KOPT-K1 (cell line): Measurements from ENCODE around the gene SEC23A.
"Not testable (repeated sequence)": the region's sequence is repeated elsewhere in the genome, so short reads cannot be mapped to it uniquely, and the experiment has no call there.

Experiments
- H3K27ac ChIP-seq: fragments of 200-600 bp; sonication (generic); 2 replicates; pipeline ENCODE4 v1.5.1; 2016; ENCODE audit warnings: antibody characterized with exemption, mild to moderate bottlenecking, low read depth, low read length; ENCODE audit not compliant: poor library complexity, severe bottlenecking
- H3K36me3 ChIP-seq: fragments of 200-600 bp; sonication (generic); 2 replicates; pipeline ENCODE4 v1.5.1; 2017; ENCODE audit warnings: antibody characterized with exemption, mild to moderate bottlenecking, low read length, moderate library complexity; ENCODE audit not compliant: insufficient read depth
- H3K9me3 ChIP-seq: fragments of 200-600 bp; sonication (generic); 2 replicates; pipeline ENCODE4 v1.5.1; 2017; ENCODE audit warnings: antibody characterized with exemption, low read length, mild to moderate bottlenecking; ENCODE audit not compliant: insufficient read depth, poor library complexity, severe bottlenecking

SEC23A gene

DNA sequence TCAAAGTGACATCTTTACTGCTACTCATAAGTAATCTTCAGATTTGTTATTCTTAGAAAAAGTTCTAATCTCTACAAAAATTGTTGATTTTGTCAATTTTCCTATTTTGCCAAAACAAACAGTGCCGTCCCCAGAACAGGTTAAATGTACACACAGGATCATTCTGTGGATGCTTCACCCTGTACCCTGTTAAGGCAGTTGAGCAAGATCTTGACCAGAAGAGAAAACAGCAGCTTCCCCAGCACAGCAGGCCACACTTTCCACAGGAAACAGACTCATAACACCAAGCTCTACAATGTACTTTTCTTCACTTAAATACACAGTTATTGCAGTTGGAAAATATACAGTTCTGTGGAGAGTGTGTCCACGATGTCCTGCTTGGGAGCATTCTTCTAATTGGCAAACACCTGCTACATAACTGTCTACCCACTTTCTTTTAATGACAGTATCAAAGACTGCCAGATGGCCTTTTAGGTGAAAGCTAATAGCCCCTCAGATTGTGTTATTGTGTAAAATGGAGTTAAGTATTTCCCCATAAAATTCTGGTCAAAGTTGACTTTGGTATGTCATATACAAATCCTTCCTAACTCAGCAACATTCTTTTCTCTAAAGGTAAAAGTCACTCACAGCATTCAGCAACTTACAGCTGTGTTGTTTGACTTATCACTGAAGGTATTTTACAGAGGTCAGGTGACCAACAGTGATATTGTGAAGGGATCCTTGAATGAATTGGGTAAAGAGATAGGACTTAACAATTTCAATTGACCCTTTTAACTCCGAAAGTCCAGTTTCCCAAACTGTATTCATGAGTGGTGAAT lies 77.0 kb downstream of the SEC23A start:
- H3K36me3 ChIP-seq: peaks cover 15% of the 10 kb centered on the region
- no peak overlapping the region for H3K27ac ChIP-seq
- no peaks in the 10 kb centered on the region for H3K9me3 ChIP-seq

- H3K27ac ChIP-seq: no peak overlapping the region
- H3K9me3 ChIP-seq: no peaks in the 10 kb centered on the region
- peaks cover 8% of the 10 kb centered on the region for H3K36me3 ChIP-seq
Observed at GRCh38 chr14:39025250-39025809, 77.7 kb downstream of the SEC23A start.

DNA sequence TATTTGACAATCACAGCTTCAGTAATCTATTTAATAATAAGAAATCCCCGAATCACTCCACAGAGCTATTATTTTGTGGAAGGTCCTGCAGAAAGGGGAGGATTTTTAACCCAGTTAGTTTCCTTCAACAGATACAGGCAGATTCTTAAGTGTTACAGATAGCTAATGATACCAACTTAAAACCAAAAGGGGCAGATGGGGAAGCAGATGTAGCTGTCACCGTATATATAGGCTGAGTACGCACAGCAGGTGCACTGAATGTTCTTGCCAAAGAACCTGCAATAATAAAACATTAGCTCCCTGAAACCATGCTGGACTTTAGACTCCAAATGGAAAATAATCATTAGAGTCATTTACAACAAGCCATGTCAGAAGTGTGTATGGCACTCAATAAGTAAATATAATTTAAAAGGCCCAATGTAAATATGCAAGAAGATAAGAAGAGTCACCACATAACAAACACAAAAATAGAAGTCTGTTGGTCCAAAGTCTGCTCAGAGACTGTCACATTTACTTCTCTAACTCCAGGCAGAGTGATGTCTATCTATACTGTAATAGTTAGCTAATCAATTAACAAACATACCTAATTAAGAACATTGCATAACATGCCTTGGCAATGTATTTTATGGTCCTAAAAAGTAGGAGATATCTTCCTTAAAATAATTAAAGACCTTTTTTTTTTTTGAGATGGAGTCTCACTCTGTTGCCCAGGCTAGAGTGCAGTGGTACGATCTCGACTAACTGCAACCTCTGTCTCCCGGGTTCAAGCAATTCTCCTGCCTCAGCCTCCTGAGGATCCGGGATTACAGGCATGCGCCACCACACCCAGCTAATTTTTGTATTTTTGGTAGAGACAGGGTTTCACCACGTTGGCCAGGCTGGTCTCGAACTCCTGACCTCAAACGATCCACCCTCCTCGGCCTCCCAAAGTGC lies 78.8 kb downstream of the SEC23A start:
- H3K36me3 ChIP-seq: no peaks in the 10 kb centered on the region
- no peak overlapping the region for H3K27ac ChIP-seq
- H3K9me3 ChIP-seq: no peaks in the 10 kb centered on the region

GRCh38 chr14:39017096-39018016 lies 85.7 kb downstream of the SEC23A start:
- not testable (repeated sequence) for H3K36me3 ChIP-seq, H3K9me3 ChIP-seq, H3K27ac ChIP-seq

DNA sequence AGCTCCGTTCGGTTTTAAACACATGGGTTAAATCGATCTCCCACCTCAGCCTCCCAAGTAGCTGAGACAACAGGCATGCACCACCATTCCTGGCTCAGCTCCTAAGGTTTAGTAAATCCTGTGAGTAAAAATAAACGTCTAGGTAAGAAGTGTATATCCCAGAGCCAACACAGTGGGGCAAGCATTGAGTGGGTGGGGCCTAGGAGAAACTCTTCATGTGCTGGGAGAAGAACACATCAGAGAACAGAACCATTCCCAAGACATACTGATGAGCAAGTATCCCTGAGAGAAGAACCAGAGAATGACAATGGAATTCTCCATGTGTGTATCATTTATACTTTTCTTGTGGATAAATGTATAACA lies 86.3 kb downstream of the SEC23A start:
- no peaks in the 10 kb centered on the region for H3K36me3 ChIP-seq
- no peak overlapping the region for H3K27ac ChIP-seq
- H3K9me3 ChIP-seq: no peaks in the 10 kb centered on the region

GRCh38 chr14:39015964-39016577 lies 87.0 kb downstream of the SEC23A start:
- no peak overlapping the region for H3K27ac ChIP-seq
- no peaks in the 10 kb centered on the region for H3K9me3 ChIP-seq
- no peaks in the 10 kb centered on the region for H3K36me3 ChIP-seq

- Histone ChIP-seq H3K27ac (no peak overlapping the region), H3K36me3 (no peaks in the 10 kb centered on the region), H3K9me3 (no peaks in the 10 kb centered on the region)
Observed at GRCh38 chr14:39015360-39015961, 87.6 kb downstream of the SEC23A start.

DNA sequence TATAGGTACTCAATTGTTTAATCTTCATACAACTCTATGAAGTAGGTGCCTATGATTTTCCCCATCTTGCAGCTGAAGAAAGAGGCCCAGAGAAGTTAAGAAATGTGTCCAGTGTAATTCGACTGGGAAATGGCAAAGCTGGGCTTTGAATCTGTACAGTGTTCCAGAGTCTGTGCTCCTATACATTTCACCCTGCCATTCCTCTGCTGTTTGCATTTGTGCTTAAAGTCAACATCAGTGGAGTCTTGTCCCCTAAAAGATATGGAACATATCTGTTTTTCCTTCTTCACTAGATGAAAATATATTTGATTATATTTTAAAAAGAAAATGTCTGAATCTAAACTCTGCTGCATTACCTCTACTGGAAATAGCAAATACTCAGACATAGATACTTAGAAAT lies 88.6 kb downstream of the SEC23A start:
- Histone ChIP-seq H3K36me3 (no peaks in the 10 kb centered on the region), H3K27ac (no peak overlapping the region), H3K9me3 (no peaks in the 10 kb centered on the region)

- H3K9me3 ChIP-seq, H3K36me3 ChIP-seq, H3K27ac ChIP-seq: not testable (repeated sequence)
Observed at GRCh38 chr14:39008965-39009364, 94.1 kb downstream of the SEC23A start.

DNA sequence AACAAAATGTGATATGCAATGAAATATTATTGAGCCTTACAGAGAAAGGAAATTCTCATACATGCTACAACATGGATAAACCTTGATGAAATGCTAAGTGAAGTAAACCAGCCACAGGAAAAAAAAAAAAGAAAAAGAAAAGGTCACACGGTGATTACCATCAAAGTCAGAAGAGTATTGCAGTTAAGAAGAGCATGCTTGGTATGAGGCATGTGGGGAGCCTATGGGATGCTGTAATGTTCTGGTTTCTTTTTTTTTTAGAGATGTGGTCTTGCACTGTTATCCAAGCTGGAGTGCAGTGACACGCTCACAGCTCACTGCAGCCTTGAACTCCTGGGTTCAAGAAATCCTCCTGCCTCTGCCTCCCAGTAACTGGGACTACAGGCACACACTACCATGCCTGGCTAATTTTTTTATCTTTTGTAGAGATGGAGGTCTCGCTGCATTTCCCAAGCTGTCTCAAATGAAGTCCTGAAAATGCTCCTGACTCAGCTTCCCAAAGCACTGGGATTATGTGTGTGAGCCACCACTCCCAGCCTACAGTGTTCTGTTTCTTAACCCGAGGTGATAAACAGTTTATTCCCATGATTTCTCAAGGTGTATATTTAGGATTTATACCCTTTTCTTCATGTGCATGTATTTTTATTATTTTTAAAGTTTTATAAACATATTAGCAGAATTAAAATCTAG lies 96.2 kb downstream of the SEC23A start:
- H3K9me3 ChIP-seq: no peaks in the 10 kb centered on the region

GRCh38 chr14:39005044-39005880 lies 97.8 kb downstream of the SEC23A start:
- no peak overlapping the region for H3K27ac ChIP-seq
- no peaks in the 10 kb centered on the region for H3K36me3 ChIP-seq
- H3K9me3 ChIP-seq: no peaks in the 10 kb centered on the region

More for the DNA sequence above, 96.2 kb downstream of the SEC23A start:
- H3K27ac ChIP-seq: no peak overlapping the region
- no peaks in the 10 kb centered on the region for H3K36me3 ChIP-seq

DNA sequence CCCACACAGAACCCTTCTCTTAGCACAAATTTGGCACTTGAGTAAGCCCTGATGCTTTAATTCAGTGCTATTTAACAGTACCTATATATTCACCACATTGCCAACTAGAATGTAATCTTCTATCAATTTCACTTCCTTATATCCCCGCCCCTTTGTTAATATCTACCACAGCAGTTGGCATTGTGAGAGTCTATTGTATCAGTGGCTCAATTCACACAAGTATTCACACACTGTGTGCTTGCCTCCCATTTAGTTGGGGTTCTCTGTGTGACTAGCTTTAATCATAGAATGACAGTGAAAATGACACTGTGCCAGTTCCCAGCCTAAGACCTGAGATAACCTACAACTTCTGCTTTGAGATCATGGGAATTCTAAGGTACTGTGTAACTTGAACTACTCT lies 103.1 kb downstream of the SEC23A start:
- Histone ChIP-seq H3K36me3 (no peaks in the 10 kb centered on the region), H3K9me3 (no peaks in the 10 kb centered on the region), H3K27ac (no peak overlapping the region)

DNA sequence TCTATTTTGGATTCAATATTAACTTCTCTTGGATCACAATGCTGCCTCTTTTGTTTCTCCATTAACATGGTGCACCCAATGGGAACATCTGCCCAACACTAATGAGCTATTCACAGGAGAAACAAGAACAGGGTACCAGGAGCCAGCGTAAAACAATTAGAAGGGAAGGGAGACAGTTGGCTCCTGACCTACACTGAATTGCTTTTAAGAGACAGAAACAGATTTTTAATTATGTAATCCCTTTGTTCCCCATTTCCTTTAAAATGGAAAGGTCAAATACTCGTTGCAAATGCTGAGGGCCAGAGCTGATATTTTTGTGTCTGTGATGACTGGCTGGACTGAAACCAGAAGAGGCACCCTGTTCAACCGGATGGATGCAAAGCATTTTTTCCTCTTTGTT lies 108.3 kb downstream of the SEC23A start:
- Histone ChIP-seq H3K9me3 (no peaks in the 10 kb centered on the region), H3K36me3 (no peaks in the 10 kb centered on the region), H3K27ac (no peak overlapping the region)
